Upper lobe of left lung (tissue), 6 donors: ENCODE results near the gene RARS1. TPM values are rescaled to one million over a fixed set of nuclear protein-coding genes. Genes with fewer than 3 reads are reported as not detected.

Source experiments
- ATAC-seq, 2 donors: fragments of 200-7000 bp; cut with Tn5 transposase; one replicate each; pipeline ENCODE4 v1.9.1; 2022; ENCODE audit warnings: mild to moderate bottlenecking in 2 of 2, moderate library complexity in 2 of 2; ENCODE audit not compliant: low FRiP score in 2 of 2
- DNase-seq, 2 donors: peaks; one replicate each; pipeline ENCODE4 v3.0.0-alpha.2; 2019 to 2020
- H3K27ac ChIP-seq, 4 donors: fragments of 200-600 bp; sonication (generic); one replicate each; pipeline ENCODE4 v1.5.1; 2016 to 2019
- H3K27me3 ChIP-seq, 4 donors: fragments of 200-600 bp; sonication (generic); one replicate each; pipeline ENCODE4 v1.5.1; 2017 to 2019
- H3K36me3 ChIP-seq, 4 donors: fragments of 200-600 bp; sonication (generic); one replicate each; pipeline ENCODE4 v1.5.1; 2016 to 2019
- H3K4me1 ChIP-seq, 4 donors: fragments of 200-600 bp; sonication (generic); one replicate each; pipeline ENCODE4 v1.5.1; 2018 to 2019
- H3K4me3 ChIP-seq, 4 donors: fragments of 200-600 bp; sonication (generic); one replicate each; pipeline ENCODE4 v1.5.1; 2017 to 2019; ENCODE audit warnings: mild to moderate bottlenecking in 2 of 4, moderate library complexity in 1 of 4
- H3K9me3 ChIP-seq, 4 donors: fragments of 200-600 bp; sonication (generic); one replicate each; pipeline ENCODE4 v1.5.1; 2018 to 2019
- EP300 ChIP-seq, 4 donors: sonication (generic); formaldehyde crosslinking; IDR thresholded peaks; one replicate each; pipeline ENCODE4 v1.5.1; 2017; ENCODE audit warnings: antibody characterized with exemption in 4 of 4, control low read depth in 2 of 4
- POLR2A ChIP-seq, 4 donors: fragments of 450-650 bp; IDR thresholded peaks; one replicate each; pipeline ENCODE4 v1.5.1; 2016 to 2017; ENCODE audit warnings: antibody characterized with exemption in 4 of 4, mild to moderate bottlenecking in 2 of 4
- POLR2AphosphoS5 ChIP-seq, 2 donors: sonication (generic); formaldehyde crosslinking; IDR thresholded peaks; one replicate each; pipeline ENCODE4 v1.5.1; 2017; ENCODE audit warnings: antibody characterized with exemption in 2 of 2
- WGBS, 2 donors: methylation state at CpG; one replicate each; pipeline ENCODE4 v1.1.5; 2017 to 2018; 5-methylcytosine and 5-hydroxymethylcytosine counted together
- total RNA-seq, 6 donors: library from RNA; depleted of rRNA in 4 of 6; stranded (reverse); fragments of >200 nt in 4 of 6; gene quantifications; one replicate each; pipeline versions ENCODE4 v1.1.0 to v1.2.1, GENCODE V29; 2016 to 2021
- TF ChIP-seq, protein P1 (sequence below), 6 experiments: fragments of 450-650 bp in 4 of 6; fragments of 200-600 bp in 2 of 6; sonication (generic) in 2 of 6; IDR thresholded peaks; one replicate each; pipeline ENCODE4 v1.5.1; 2016 to 2019; ENCODE audit warnings: antibody characterized with exemption in 6 of 6
- donor health status: DM: no; HTN: no; CAD: no; lungs with moderate emphysema.
- donor health status: DM: no; HTN: yes; CAD: no; lungs with severe emphysema.

RARS1 gene
- total RNA-seq, 6 donors from 2014 or later = 21.3 to 70.0 (median 53.0) TPM

GRCh38 chr5:168474319-168474718 lies 12.0 kb upstream of the RARS1 start:
- TF ChIP-seq POLR2AphosphoS5 (IDR thresholded peaks at IDR 0.05) = no peak
- TF ChIP-seq, protein P1, sequence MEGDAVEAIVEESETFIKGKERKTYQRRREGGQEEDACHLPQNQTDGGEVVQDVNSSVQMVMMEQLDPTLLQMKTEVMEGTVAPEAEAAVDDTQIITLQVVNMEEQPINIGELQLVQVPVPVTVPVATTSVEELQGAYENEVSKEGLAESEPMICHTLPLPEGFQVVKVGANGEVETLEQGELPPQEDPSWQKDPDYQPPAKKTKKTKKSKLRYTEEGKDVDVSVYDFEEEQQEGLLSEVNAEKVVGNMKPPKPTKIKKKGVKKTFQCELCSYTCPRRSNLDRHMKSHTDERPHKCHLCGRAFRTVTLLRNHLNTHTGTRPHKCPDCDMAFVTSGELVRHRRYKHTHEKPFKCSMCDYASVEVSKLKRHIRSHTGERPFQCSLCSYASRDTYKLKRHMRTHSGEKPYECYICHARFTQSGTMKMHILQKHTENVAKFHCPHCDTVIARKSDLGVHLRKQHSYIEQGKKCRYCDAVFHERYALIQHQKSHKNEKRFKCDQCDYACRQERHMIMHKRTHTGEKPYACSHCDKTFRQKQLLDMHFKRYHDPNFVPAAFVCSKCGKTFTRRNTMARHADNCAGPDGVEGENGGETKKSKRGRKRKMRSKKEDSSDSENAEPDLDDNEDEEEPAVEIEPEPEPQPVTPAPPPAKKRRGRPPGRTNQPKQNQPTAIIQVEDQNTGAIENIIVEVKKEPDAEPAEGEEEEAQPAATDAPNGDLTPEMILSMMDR (IDR thresholded peaks at IDR 0.05) = no peak
- no peak for TF ChIP-seq EP300 (IDR thresholded peaks at IDR 0.05)
- TF ChIP-seq POLR2A (IDR thresholded peaks at IDR 0.05) = no peak
- Histone ChIP-seq H3K36me3 (peaks cover 0 to 7% (median 3%) of the 10 kb centered on the region in 4 donors), H3K4me1 (no peaks in the 10 kb centered on the region), H3K9me3 (no peaks in the 10 kb centered on the region), H3K4me3 (no peak overlapping the region), H3K27me3 (no peaks in the 10 kb centered on the region), H3K27ac (no peak overlapping the region)
- WGBS, 2 donors = 77 to 80% methylated on average over 1 of the region's 1 CpG
- ATAC-seq (no peak), DNase-seq (no peak)

- no peak overlapping the region for H3K27ac ChIP-seq
- 42 to 44% methylated on average over 7 of the region's 7 CpGs for WGBS, 2 donors
- H3K36me3 ChIP-seq = peaks cover 0 to 3% (median 0%) of the 10 kb centered on the region in 4 donors
- H3K27me3 ChIP-seq = no peaks in the 10 kb centered on the region
- no peaks in the 10 kb centered on the region for H3K9me3 ChIP-seq
- ATAC-seq (no peak), DNase-seq (no peak)
- H3K4me3 ChIP-seq = no peak overlapping the region
- H3K4me1 ChIP-seq = no peaks in the 10 kb centered on the region
- TF ChIP-seq, protein P1 (IDR thresholded peaks at IDR 0.05) = no peak
- TF ChIP-seq POLR2A (IDR thresholded peaks at IDR 0.05) = no peak
- no peak for TF ChIP-seq POLR2AphosphoS5 (IDR thresholded peaks at IDR 0.05)
- no peak for TF ChIP-seq EP300 (IDR thresholded peaks at IDR 0.05)
These were observed 9.2 kb upstream of the RARS1 start for GRCh38 chr5:168477060-168477459.

- DNase-seq = no peak
- no peaks in the 10 kb centered on the region for H3K4me1 ChIP-seq
- no peak overlapping the region for H3K27ac ChIP-seq
- no peak for ATAC-seq
- H3K36me3 ChIP-seq = no peaks in the 10 kb centered on the region
- H3K9me3 ChIP-seq = no peaks in the 10 kb centered on the region
- TF ChIP-seq POLR2AphosphoS5 (IDR thresholded peaks at IDR 0.05) = no peak
- TF ChIP-seq POLR2A (IDR thresholded peaks at IDR 0.05) = no peak
- no peak for TF ChIP-seq EP300 (IDR thresholded peaks at IDR 0.05)
- TF ChIP-seq, protein P1 (IDR thresholded peaks at IDR 0.05) = no peak
- 77 to 78% methylated on average over 3 of the region's 3 CpGs for WGBS, 2 donors
- no peaks in the 10 kb centered on the region for H3K27me3 ChIP-seq
- H3K4me3 ChIP-seq = no peak overlapping the region
These were observed 7.1 kb upstream of the RARS1 start for GRCh38 chr5:168479166-168479565.

GRCh38 chr5:168480601-168481000 lies 5.7 kb upstream of the RARS1 start:
- Histone ChIP-seq H3K4me1 (no peaks in the 10 kb centered on the region), H3K27ac (no peak overlapping the region), H3K36me3 (no peaks in the 10 kb centered on the region), H3K4me3 (no peak overlapping the region), H3K27me3 (no peaks in the 10 kb centered on the region), H3K9me3 (no peaks in the 10 kb centered on the region)
- WGBS, 2 donors = 90 to 95% methylated on average over 3 of the region's 3 CpGs
- ATAC-seq (no peak), DNase-seq (no peak)
- TF ChIP-seq POLR2AphosphoS5 (IDR thresholded peaks at IDR 0.05) = no peak
- TF ChIP-seq EP300 (IDR thresholded peaks at IDR 0.05) = no peak
- no peak for TF ChIP-seq POLR2A (IDR thresholded peaks at IDR 0.05)
- TF ChIP-seq, protein P1 (IDR thresholded peaks at IDR 0.05) = no peak

- TF ChIP-seq EP300 (IDR thresholded peaks at IDR 0.05) = no peak
- TF ChIP-seq, protein P1 (IDR thresholded peaks at IDR 0.05) = no peak
- TF ChIP-seq POLR2AphosphoS5 (IDR thresholded peaks at IDR 0.05) = no peak
- TF ChIP-seq POLR2A (IDR thresholded peaks at IDR 0.05) = no peak
- no peaks in the 10 kb centered on the region for H3K36me3 ChIP-seq
- no peaks in the 10 kb centered on the region for H3K9me3 ChIP-seq
- peaks cover 0 to 5% (median 0%) of the 10 kb centered on the region in 4 donors for H3K4me1 ChIP-seq
- no peak overlapping the region for H3K4me3 ChIP-seq
- ATAC-seq (no peak), DNase-seq (no peak)
- H3K27ac ChIP-seq = no peak overlapping the region
- no peaks in the 10 kb centered on the region for H3K27me3 ChIP-seq
- WGBS, 2 donors = 44 to 55% methylated on average over 4 of the region's 4 CpGs
These were observed 4.9 kb upstream of the RARS1 start for GRCh38 chr5:168481330-168481788.
